GM21576 (cell line): Measurements from ENCODE around the gene PGAP3.
A peak's percentile ranks its signal among the peaks of the same experiment; 100 is the strongest.

Source experiments
- ATAC-seq: cut with Tn5 transposase; IDR thresholded peaks from one replicate; pipeline ENCODE4 v1.9.1; 2021; ENCODE audit warnings: mild to moderate bottlenecking, moderate library complexity; ENCODE audit not compliant: unreplicated experiment

PGAP3 gene

GRCh38 chr17:39640591-39641031 lies 47.2 kb downstream of the PGAP3 start:
- ATAC-seq, result no peak

- no peak for ATAC-seq
Observed at GRCh38 chr17:39639566-39640458, 48.0 kb downstream of the PGAP3 start.

- ATAC-seq, result no peak
Observed at GRCh38 chr17:39639043-39639442, 48.8 kb downstream of the PGAP3 start.

GRCh38 chr17:39638317-39638716 lies 49.5 kb downstream of the PGAP3 start:
- ATAC-seq, result no peak

- peak; percentile 75 for ATAC-seq
Observed at GRCh38 chr17:39636927-39637736, 50.7 kb downstream of the PGAP3 start, which contains the start of gene STARD3. STARD3 (plus strand) TSS chr17:39637144; CDS start chr17:39653532, 16,388 bp downstream.

- no peak for ATAC-seq
Observed at GRCh38 chr17:39636587-39636926, 51.3 kb downstream of the PGAP3 start.

GRCh38 chr17:39635614-39636176 lies 52.2 kb downstream of the PGAP3 start:
- no peak for ATAC-seq

GRCh38 chr17:39634384-39634871 lies 53.4 kb downstream of the PGAP3 start:
- no peak for ATAC-seq

GRCh38 chr17:39633570-39634183 lies 54.2 kb downstream of the PGAP3 start:
- no peak for ATAC-seq

- ATAC-seq, result no peak
Observed at GRCh38 chr17:39632153-39632941, 55.5 kb downstream of the PGAP3 start.

GRCh38 chr17:39631403-39631802 lies 56.5 kb downstream of the PGAP3 start:
- no peak for ATAC-seq

- ATAC-seq, result no peak
Observed at GRCh38 chr17:39629898-39630297, 58.0 kb downstream of the PGAP3 start.

- ATAC-seq, result no peak
Observed at GRCh38 chr17:39629494-39629880, 58.4 kb downstream of the PGAP3 start.

- ATAC-seq, result no peak
Observed at GRCh38 chr17:39628655-39629493, 59.0 kb downstream of the PGAP3 start.

- no peak for ATAC-seq
Observed at GRCh38 chr17:39627712-39628516, 59.9 kb downstream of the PGAP3 start.

GRCh38 chr17:39627047-39627711 lies 60.7 kb downstream of the PGAP3 start:
- no peak for ATAC-seq

GRCh38 chr17:39626171-39627046 lies 61.4 kb downstream of the PGAP3 start, which contains the start of gene PPP1R1B:
PPP1R1B (plus strand) TSS chr17:39626952; CDS start chr17:39627393, 441 bp downstream.
- ATAC-seq, result no peak
